GM06990 (cell line): ENCODE measurements around the gene ABRACL.

Source experiments
- DNase-seq: peaks from one replicate; pipeline ENCODE4 v3.0.0-alpha.2; 2011; ENCODE audit not compliant: insufficient read length; ENCODE audit errors: extremely low read depth
- H3K27me3 ChIP-seq: replicated peaks from 2 replicates; pipeline ENCODE4 v1.6.0; 2011; ENCODE audit warnings: low read length; ENCODE audit not compliant: control insufficient read depth, insufficient read depth
- H3K36me3 ChIP-seq: 2 replicates; pipeline ENCODE4 v1.5.1; 2011; ENCODE audit warnings: low read length; ENCODE audit not compliant: control insufficient read depth, insufficient read depth
- H3K4me3 ChIP-seq: replicated peaks from 2 replicates; pipeline ENCODE4 v1.5.1; 2011; ENCODE audit warnings: low read depth, mild to moderate bottlenecking, control low read depth, low read length
- TF ChIP-seq, protein P1 (sequence below): IDR thresholded peaks from 2 replicates; pipeline ENCODE4 v1.5.1; 2011; ENCODE audit warnings: low read length, control low read depth, mild to moderate bottlenecking, inconsistent platforms; ENCODE audit not compliant: insufficient read depth, poor library complexity, severe bottlenecking

Gene ABRACL

DNA sequence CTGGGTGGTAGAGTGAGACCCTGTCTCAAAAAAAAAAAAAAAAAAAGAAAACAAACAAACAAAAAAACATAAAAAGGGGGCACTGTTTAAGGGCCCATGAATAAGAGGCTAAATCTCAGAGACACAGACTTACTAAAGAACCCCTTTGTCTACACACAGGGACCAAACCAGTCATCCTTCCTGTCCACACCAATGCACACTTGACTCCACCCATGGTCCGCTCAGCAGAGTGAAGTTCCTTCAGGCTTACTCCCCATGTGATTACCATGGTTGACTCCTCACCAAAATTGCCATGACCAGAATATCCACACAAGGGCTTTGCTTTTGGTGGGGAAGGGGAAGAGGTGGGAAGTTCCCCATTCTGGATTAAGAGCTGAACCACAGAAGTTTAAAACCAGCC, 21.1 kb upstream of the ABRACL start:
- H3K36me3 ChIP-seq: no peaks in the 10 kb centered on the region
- H3K27me3 ChIP-seq: no peaks in the 10 kb centered on the region
- TF ChIP-seq, protein P1, sequence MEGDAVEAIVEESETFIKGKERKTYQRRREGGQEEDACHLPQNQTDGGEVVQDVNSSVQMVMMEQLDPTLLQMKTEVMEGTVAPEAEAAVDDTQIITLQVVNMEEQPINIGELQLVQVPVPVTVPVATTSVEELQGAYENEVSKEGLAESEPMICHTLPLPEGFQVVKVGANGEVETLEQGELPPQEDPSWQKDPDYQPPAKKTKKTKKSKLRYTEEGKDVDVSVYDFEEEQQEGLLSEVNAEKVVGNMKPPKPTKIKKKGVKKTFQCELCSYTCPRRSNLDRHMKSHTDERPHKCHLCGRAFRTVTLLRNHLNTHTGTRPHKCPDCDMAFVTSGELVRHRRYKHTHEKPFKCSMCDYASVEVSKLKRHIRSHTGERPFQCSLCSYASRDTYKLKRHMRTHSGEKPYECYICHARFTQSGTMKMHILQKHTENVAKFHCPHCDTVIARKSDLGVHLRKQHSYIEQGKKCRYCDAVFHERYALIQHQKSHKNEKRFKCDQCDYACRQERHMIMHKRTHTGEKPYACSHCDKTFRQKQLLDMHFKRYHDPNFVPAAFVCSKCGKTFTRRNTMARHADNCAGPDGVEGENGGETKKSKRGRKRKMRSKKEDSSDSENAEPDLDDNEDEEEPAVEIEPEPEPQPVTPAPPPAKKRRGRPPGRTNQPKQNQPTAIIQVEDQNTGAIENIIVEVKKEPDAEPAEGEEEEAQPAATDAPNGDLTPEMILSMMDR: no peak
- H3K4me3 ChIP-seq: no peak overlapping the region
- no peak for DNase-seq

DNA sequence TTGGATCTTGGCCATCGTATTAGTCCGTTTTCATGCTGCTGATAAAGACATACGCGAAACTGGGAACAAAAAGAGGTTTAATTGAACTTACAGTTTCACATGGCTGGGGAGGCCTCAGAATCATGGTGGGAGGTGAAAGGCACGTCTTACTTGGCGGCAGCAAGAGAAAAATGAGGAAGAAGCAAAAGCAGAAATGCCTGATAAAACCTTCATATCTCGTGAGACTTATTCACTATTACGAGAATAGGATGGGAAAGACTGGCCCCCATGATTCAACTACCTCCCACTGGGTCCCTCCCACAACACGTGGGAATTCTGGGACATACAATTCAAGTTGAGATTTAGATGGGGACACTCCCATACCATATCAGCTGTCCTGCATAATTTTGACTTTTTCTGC, 20.4 kb upstream of the ABRACL start:
- Histone ChIP-seq H3K4me3 (no peak overlapping the region), H3K27me3 (no peaks in the 10 kb centered on the region), H3K36me3 (no peaks in the 10 kb centered on the region)
- TF ChIP-seq, protein P1: no peak
- no peak for DNase-seq

DNA sequence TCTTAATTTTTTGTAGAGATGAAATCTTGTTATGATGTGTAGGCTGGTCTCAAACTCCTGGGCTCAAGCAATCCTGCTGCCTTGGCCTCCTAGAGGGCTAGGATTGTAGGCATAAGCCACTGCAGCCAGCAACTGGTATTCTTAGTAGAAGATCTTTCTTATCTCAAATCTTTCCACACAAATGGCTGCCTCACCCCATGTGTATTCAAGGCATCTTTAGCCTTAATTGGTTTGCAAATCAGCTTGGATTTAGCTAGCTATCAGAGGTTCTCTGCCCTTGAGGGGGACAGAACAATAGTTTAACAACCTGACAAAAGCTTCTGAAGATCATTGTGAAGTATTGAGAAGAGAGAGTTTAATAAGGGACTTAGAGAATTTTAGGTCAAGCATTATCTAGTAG, 17.9 kb upstream of the ABRACL start:
- H3K27me3 ChIP-seq: no peaks in the 10 kb centered on the region
- DNase-seq: no peak
- TF ChIP-seq, protein P1: no peak
- no peak overlapping the region for H3K4me3 ChIP-seq
- no peaks in the 10 kb centered on the region for H3K36me3 ChIP-seq

DNA sequence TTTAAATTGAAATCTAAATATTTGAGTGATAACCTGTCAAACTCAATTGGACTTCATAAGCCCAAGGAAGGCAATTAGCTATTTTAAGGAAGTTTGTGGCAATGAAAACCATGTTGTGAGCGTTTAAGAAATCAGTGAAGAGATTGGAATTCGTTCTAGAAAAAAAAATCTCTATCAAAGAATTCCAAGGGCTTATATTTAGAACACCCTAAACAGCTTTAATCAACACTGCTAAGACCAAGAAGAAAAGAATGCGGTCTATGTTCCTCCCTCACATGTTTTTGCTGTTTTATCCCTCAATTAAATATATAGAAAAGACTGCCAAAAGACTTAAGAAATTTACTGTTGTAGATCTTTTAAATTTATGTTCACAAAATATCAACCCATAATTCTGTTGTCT, 16.6 kb upstream of the ABRACL start:
- no peaks in the 10 kb centered on the region for H3K36me3 ChIP-seq
- DNase-seq: no peak
- H3K27me3 ChIP-seq: no peaks in the 10 kb centered on the region
- H3K4me3 ChIP-seq: no peak overlapping the region
- TF ChIP-seq, protein P1: no peak

DNA sequence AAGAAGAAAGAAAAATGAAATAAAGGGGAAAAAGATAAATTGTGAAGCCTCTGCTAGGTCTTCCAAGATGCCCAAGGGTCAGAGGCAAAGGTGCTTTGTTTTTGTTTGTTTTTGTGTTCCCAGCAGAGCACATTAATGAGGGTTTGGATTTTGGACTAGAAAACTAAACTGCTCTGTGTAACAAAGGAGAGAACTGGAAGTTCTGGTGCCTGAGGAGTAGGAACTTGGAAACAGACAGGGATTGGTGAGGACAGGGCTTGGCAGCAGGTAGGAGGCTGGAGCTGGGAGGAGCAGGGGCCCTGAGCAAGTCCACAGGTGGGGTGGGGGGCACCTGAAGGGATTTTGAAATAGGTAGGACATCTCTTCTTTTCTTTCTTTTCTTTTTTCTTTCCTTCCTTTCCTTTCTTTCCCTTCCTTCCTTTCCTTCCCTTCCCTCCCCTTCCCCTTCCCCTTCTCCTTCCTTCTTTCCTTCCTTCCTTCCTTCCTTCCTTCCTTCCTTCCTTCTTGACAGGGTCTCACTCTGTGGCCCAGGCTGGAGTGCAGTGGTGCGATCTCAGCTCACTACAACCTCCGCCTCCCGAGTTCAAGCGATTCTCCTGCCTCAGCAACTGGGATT, 15.3 kb upstream of the ABRACL start:
- TF ChIP-seq, protein P1: no peak
- Histone ChIP-seq H3K4me3 (no peak overlapping the region), H3K36me3 (no peaks in the 10 kb centered on the region), H3K27me3 (no peaks in the 10 kb centered on the region)
- DNase-seq: no peak

DNA sequence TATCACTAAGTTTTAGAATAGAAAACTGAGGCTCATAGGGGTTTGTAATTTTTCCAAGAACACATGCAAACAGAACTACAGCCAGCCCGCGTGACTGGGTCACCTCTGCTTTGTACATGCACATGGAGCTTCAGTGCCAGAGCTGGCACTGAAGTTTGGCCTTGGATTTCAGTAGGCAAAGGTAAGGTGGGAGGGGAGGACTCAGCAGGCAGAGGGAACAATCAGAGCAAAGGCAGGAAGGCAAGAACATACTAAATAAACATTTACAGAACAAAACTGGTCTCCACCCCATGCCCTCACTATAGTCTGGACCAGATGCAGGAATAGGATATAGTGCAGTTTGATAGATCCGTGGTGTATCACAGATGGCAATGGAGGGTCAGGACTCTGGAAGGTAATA, 13.6 kb upstream of the ABRACL start:
- TF ChIP-seq, protein P1: no peak
- no peaks in the 10 kb centered on the region for H3K36me3 ChIP-seq

More for the DNA sequence above, 13.6 kb upstream of the ABRACL start:
- DNase-seq: no peak
- no peak overlapping the region for H3K4me3 ChIP-seq
- no peaks in the 10 kb centered on the region for H3K27me3 ChIP-seq
